Hepatocyte (in vitro differentiated cells): ENCODE data around the gene GNG10.

Source experiments
- EZH2 ChIP-seq: fragments of 200-600 bp; sonication (generic); IDR thresholded peaks from 2 replicates; pipeline ENCODE4 v1.6.1; 2016; ENCODE audit warnings: antibody characterized with exemption, mild to moderate bottlenecking, borderline replicate concordance
- EZH2phosphoT487 ChIP-seq: fragments of 200-600 bp; sonication (generic); IDR thresholded peaks from one replicate; pipeline ENCODE4 v1.6.1; 2018; ENCODE audit warnings: antibody characterized with exemption, mild to moderate bottlenecking, low read depth, moderate library complexity; ENCODE audit not compliant: unreplicated experiment, severe bottlenecking
- TF ChIP-seq, protein P1 (sequence below): fragments of 200-600 bp; sonication (generic); IDR thresholded peaks from 2 replicates; pipeline ENCODE4 v1.5.1; 2016; ENCODE audit warnings: antibody characterized with exemption, mild to moderate bottlenecking; ENCODE audit not compliant: poor library complexity

DNA sequence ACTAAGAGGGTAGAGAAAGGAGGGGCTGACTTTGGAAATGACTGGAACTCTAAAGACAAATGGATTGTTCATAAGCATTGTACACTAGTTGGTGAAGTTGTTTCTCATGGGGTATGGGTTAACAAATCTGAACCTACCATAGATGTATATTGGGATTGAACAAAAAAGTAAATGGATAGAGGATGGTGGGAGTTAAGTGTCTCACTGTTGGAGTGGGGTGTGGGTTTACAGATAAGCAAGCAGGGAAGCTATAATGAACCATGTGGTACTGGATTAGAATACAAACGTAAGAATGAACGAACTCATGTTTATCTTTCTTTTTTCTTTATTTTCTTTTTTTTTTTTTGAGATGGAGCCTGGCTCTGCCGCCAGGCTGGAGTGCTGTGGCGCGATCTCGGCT lies 17.8 kb downstream of the GNG10 start:
- TF ChIP-seq, protein P1, sequence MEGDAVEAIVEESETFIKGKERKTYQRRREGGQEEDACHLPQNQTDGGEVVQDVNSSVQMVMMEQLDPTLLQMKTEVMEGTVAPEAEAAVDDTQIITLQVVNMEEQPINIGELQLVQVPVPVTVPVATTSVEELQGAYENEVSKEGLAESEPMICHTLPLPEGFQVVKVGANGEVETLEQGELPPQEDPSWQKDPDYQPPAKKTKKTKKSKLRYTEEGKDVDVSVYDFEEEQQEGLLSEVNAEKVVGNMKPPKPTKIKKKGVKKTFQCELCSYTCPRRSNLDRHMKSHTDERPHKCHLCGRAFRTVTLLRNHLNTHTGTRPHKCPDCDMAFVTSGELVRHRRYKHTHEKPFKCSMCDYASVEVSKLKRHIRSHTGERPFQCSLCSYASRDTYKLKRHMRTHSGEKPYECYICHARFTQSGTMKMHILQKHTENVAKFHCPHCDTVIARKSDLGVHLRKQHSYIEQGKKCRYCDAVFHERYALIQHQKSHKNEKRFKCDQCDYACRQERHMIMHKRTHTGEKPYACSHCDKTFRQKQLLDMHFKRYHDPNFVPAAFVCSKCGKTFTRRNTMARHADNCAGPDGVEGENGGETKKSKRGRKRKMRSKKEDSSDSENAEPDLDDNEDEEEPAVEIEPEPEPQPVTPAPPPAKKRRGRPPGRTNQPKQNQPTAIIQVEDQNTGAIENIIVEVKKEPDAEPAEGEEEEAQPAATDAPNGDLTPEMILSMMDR, result no peak
- TF ChIP-seq EZH2phosphoT487 (no peak), EZH2 (no peak)
